Stimulated activated CD8-positive, alpha-beta memory T cell treated with anti-CD3 and anti-CD28 coated beads, Interleukin-15, amount 100 ng/mL, for 1 hour (primary cell): ENCODE results near the gene ATG9A.
"Not testable (repeated sequence)": the region's sequence is repeated elsewhere in the genome, so short reads cannot be mapped to it uniquely, and the experiment has no call there.

Source experiments
- DNase-seq: peaks from one replicate; pipeline ENCODE4 v3.0.0-alpha.2; 2020; ENCODE audit warnings: low read depth

Gene ATG9A

DNA sequence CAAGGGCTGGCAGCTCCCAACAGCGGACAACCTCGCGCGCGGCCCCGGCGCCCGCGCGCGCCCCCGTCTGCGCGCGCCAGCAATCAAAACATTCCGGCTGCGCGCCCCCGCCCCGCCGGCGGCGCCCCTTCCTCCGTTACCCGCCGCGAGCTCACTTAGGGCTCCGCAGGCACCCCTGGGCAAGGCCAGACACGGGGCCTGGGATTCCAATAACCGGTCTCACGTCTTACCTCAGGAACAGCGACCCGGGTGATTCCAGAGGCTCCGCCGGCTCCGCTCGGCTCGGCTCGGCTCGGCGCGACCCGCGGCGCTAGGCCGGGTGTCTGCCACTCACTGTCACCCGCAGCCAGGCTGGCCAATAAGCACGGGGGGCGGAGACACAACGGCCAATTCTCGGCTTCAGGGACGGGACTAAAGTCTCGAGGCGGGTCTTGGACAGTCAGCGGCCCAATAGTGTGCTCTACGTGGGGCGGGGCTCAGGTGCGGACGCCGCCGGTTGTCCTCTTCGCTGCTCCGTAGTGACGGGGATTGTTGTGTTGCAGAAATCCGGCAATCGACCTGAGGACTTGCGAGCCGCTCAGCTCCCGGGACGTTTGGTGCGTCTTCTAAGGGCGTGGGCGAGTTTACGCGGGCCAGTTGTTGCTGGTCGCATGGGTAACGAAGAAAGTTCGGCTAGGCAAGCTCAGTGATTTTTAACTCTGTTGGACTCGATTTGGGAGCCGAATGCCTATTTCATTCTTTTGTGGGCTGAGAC, at the start of gene ATG9A, which contains the start of gene ANKZF1:
ATG9A (minus strand) TSS at position 332 of the 754 bp plus-strand sequence. CDS start 1,612 bp downstream, outside the sequence.
ANKZF1 (plus strand) TSS at position 502 of the 754 bp plus-strand sequence. CDS start 452 bp downstream, outside the sequence.
- peak; percentile 95 for DNase-seq

DNA sequence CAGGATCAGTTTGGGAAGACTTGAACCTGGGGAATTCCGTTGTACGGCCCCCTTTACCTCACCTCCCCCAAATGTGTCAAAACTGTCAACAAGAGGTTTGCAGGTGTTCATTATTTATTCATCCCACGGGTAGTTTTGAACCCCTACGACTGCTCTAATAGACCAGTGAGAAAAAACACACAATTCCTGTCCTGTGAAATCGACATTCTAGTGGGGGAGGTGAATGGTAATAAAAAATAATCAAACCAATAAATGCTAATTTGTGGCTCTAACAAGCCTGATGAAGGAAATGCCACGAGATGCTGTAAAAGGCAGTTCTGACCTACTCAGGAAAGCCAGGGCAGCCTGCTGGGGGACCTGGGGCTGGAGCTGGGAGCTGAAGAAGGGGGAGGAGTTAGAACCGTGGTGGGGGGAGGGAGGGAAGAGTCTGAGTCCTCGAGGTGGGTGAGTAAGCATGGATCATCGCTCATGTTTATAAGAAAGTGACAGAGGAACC, 49.3 kb upstream of the ATG9A start:
- no peak for DNase-seq

GRCh38 chr2:219277703-219278654, 48.5 kb upstream of the ATG9A start:
- peak; percentile 54 for DNase-seq

- DNase-seq, result no peak
Observed at GRCh38 chr2:219274361-219274921, 45.0 kb upstream of the ATG9A start.

- no peak for DNase-seq
Observed at GRCh38 chr2:219273937-219274336, 44.5 kb upstream of the ATG9A start.

DNA sequence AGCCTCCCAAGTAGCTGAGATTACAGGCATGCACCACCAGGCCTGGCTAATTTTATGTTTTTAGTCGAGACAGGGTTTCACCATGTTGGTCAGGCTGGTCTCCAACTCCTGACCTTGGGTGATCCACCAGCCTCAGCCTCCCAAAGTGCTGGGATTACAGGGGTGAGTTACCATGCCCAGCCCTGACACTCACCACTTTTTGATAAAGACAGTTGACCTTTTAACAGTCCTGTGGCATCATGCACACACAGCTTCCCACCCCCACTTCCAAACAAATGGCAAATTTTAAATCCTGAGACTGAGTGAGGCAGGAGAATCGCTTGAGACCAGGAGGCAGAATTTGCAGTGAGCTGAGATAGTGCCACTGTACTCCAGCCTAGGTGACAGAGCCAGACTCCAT, 43.6 kb upstream of the ATG9A start:
- DNase-seq, result no peak

DNA sequence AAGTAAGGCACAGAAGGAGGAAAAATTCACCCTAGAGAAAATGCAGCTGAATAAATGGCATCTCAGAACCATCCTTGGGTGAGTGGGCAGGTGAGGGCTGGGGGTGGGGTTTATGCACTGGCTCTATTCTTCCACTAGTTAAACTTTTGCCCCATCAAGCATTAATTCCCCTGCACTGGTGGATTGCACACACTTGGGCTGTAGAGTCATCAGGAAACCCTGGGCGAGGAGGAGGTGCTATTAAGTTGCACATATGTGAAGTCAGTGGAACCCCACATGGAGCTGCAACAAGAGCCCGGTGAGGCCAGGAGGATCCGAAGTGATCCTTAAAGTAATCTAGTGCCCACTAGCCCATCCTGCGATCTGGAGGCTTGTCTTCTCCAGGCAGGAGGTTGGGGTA, 42.9 kb upstream of the ATG9A start:
- DNase-seq, result no peak

DNA sequence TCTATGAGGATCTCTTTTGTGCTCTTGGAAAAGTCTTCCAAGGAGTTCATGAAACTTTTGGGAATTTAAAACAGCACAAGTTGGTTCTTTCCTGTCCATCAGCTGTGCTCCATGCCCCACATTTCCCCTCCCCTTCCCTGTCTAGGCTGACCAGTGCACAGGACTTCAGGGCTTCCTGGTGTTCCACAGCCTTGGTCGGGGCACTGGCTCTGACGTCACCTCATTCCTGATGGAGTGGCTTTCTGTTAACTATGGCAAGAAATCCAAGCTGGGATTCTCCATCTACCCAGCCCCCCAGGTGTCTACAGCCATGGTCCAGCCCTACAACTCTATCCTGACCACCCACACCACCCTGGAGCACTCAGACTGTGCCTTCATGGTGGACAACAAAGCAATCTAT, 41.6 kb upstream of the ATG9A start:
- DNase-seq, result no peak

GRCh38 chr2:219270055-219270372, 40.6 kb upstream of the ATG9A start:
- DNase-seq, result no peak

- no peak for DNase-seq
Observed at GRCh38 chr2:219269362-219270054, 40.1 kb upstream of the ATG9A start.

DNA sequence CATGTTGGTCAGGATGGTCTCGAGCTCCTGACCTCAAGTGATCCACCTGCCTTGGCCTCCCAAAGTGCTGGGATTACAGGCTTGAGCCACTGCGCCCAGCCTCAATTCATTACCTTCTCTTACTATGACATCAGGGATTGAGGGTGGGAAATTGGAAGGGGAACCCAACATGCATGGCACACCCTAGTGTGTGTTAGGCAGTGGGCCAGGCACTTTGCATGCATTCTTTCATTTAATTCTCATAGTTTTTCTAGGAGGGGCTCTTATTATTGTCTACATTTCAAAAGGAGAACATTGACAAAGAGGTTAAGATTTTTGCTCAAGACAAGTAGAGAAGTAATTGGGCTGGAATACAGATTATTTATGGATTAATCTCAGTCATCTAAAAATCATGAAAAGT, 38.9 kb upstream of the ATG9A start:
- no peak for DNase-seq

DNA sequence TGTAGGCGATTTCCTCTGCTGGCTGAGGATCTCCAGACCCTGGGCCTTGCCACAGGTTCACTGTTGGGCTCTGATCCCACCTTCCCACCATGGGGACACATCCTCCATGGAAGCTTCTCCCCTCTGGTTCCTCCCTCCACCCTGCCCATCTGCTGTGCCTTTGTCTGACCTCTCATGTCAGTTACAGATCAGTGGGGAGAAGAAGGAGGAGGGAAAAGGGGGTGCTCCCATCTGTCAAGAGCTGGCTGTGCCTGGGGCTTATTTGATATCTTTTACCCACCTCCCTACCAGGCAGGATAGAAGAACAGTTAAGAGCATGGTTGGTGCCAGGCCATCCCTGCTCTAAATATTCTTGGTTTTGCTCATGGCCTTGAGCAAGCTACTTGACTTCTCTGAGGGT, 37.5 kb upstream of the ATG9A start:
- DNase-seq, result no peak

GRCh38 chr2:219266232-219266631, 36.8 kb upstream of the ATG9A start:
- DNase-seq, result no peak

DNA sequence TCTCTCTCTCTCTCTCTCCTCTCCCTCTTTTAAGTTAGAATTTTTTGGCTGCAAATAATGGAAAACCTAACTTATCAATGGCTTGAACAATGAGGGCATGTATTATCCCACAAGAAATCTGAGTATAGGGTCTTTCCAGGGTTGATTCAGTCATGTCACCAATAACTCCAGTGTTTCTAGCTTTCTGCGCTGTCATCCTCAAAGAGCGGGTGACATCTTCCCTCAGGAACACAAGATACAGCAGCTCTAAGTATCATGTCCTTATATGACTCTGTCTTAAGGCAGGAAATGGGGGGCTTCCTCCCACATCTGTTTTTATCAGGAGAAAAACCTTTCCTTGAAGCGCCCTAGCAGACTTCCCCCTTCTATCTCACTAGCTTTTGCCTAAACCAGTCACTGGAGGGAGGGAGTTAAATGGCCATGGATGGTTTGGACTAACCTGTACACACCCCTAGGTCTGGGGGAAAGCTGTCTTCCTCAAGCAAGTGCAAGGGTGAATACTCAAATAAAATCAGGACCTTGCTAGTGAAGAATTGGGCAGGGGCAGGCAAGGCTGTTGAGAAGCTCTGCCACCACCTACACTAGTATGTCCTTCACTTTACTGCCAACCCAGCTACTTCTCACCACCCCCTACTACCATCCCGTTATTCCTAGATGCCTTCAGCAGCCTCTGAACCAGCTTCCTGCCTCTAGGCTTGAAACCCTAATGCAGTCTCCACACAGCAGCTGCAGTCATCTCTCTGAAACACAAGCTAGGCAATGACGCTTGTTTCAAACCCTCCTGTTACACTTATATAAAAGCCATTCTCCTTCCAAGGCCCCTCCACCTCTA, 31.8 kb upstream of the ATG9A start:
- DNase-seq, result no peak

DNA sequence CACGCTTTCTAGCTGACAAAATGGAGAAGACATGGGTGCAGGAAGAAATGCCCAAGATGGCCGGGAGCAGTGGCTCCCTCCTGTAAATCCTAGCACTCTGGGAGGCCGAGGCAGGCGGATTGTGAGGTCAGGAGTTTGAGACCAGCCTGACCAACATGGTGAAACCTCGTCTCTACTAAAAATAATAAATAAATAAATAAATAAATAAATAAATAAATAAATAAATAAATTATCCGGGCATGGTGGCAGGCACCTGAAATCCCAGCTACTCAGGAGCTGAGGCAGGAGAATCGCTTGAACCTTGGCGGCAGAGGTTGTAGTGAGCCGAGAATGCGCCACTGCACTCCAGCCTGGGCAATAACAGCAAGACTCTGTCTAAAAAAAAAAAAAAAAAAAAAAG, 29.5 kb upstream of the ATG9A start:
- DNase-seq, result not testable (repeated sequence)

DNA sequence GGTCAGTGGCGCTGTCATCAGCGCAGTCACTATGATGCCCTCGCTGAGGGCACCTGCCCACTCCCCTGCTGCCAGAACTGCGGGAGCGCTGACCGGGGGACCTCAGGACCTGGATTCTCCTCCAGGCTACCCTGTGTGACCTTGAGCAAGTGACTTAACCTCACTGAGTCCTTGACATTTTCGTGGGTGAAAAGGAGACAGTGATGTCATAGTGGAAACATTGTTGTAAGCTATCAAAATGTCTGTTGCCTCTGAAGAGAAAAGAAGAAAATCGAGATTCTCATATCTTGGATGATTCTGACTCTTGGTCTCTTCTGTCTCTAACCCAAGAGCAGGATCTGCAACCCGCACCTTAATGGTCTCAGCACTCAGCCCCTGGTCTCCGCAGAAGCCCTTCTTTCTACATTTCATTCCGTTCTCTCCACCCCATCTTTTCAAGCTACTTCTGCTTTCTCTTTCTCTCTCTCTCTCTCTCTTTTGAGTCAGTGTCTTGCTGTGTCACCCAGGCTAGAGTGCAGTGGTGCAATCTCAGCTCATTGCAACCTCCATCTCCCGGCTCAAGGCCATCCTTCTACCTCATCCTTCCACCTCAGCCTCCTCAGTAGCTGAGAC, 25.3 kb upstream of the ATG9A start:
- no peak for DNase-seq

DNA sequence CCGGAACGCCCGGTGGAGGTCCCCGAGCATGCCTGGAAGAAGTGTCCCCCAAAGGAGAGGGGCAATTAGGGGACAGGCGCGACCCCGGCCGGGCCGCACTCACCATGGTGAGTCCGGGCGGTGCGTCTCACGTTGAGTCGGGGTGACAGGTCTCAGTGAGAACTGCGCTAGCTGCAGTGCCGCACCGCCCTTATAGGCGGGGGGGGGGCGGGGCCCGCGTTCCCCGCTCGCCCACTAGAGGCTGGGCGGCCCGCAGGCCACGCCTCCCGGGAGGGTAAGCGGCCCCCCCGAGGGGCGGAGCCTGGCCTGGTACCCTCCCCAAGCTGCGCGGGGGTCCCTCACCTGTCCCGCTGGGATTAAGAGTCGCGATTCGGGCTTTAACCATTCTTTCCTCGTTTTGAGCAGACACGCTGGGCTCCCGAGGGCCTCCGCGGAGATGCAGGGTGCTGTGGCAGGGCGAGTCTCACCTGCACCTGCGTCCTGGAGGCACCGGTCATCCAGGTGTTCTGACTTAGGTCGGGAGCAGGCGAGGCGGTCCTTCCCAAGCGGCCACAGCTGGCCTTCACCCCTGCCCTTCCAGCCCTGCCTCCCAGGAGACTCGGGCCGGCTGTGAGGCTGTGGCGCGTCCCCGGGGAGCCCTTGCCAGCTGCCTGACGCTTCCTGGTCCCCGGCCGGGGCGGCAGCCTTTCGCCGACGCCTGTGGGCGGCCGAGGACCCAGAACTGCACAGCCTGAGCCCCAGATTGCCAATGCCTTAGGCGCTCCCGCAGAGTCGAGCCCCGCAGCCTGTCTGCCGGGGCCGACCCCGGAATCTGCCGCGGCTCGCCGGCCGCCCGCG, 24.5 kb upstream of the ATG9A start, which contains the start of gene TUBA4A:
TUBA4A (minus strand) TSS at position 166 of the 837 bp plus-strand sequence; CDS start at position 106, 60 bp downstream.
- DNase-seq, result peak; percentile 84

DNA sequence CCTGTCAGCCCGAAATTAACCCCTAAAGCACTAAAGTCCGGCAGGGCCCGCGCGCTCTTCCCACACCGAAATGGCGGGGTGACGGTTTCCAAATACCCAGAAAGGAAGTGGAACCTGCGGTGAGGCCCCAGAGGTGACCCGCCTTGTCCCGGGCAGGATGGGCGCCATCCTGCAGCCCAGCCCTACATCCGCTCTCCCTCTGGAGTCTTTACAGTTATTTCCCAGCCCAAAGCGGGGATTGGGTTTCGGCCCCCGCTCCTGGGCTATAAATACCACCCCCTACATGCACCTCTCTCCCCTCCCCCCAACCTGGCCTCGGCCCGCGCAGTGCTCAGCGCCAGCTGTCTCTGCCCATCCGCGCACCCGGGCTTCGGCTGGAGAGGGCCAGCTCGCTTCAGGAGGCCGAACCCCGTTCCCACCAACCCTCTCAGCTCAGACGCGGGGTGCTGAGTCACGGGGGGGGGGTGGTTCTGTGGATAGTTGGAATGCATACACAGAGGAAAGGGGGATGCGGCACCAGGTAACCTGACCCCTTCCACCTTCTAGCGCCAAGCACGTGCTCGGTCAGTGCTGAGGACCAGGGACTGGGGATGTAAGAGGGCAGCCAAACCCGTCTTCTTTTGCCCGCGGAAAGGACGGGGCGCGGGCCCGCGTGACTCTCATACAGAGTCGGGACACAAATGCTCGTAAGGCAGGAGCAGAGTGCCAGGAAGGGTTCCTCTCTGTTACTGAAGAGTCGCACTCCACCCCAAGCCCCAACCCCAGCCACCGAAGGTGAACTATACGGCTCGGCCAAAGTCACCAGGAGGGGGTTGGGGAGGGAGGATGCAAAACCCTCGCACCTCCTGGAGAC, 23.7 kb upstream of the ATG9A start, which contains the start of gene TUBA4B:
TUBA4B (plus strand) TSS at position 344 of the 853 bp plus-strand sequence; CDS start at position 509, 165 bp downstream.
- no peak for DNase-seq

GRCh38 chr2:219252570-219252899, 23.1 kb upstream of the ATG9A start:
- no peak for DNase-seq
